Esophagus squamous epithelium (tissue), 4 donors: ENCODE data around the gene PCDH12.

Source experiments
- CTCF ChIP-seq, 6 experiments: fragments of 450-650 bp in 4 of 6; fragments of 200-600 bp in 2 of 6; sonication (generic) in 2 of 6; IDR thresholded peaks; one replicate each; pipeline ENCODE4 v1.5.1; 2016 to 2019; ENCODE audit warnings: antibody characterized with exemption in 6 of 6, mild to moderate bottlenecking in 4 of 6, moderate library complexity in 4 of 6
- POLR2A ChIP-seq, 4 donors: fragments of 450-650 bp; IDR thresholded peaks; one replicate each; pipeline ENCODE4 v1.6.1; 2017; ENCODE audit warnings: antibody characterized with exemption in 4 of 4, mild to moderate bottlenecking in 4 of 4, moderate library complexity in 3 of 4

GRCh38 chr5:141913560-141914198, 44.3 kb downstream of the PCDH12 start:
- TF ChIP-seq CTCF (IDR thresholded peaks at IDR 0.05) (no peak), POLR2A (IDR thresholded peaks at IDR 0.05) (no peak)
